Stimulated activated CD4-positive, alpha-beta T cell treated with anti-CD3 and anti-CD28 coated beads, Interleukin-15, amount 100 ng/mL, for 48 hours (primary cell): ENCODE measurements around the gene GRID2.

ENCODE experiments used
- DNase-seq, 2 donors: peaks; one replicate each; pipeline ENCODE4 v3.0.0-alpha.2; 2020; ENCODE audit warnings: low read depth in 2 of 2

The GRID2 gene

GRCh38 chr4:92679149-92679548 is 375.4 kb downstream of the GRID2 start:
- DNase-seq, result no peak

GRCh38 chr4:92714640-92715039 is 410.9 kb downstream of the GRID2 start:
- DNase-seq, result no peak

GRCh38 chr4:92733231-92733630 is 429.5 kb downstream of the GRID2 start:
- no peak for DNase-seq

GRCh38 chr4:92735025-92735665 is 431.4 kb downstream of the GRID2 start:
- no peak for DNase-seq

GRCh38 chr4:92760433-92760832 is 456.7 kb downstream of the GRID2 start:
- no peak for DNase-seq

GRCh38 chr4:92776080-92776479 is 472.3 kb downstream of the GRID2 start:
- DNase-seq, result no peak

GRCh38 chr4:92789741-92790140 is 486.0 kb downstream of the GRID2 start:
- no peak for DNase-seq

- no peak for DNase-seq
Measured at GRCh38 chr4:92791871-92792440, 488.2 kb downstream of the GRID2 start.

GRCh38 chr4:92809381-92809780 is 505.6 kb downstream of the GRID2 start:
- DNase-seq, result no peak

- DNase-seq, result no peak
Measured at GRCh38 chr4:92812652-92813051, 508.9 kb downstream of the GRID2 start.

- DNase-seq, result no peak
Measured at GRCh38 chr4:92814677-92815076, 510.9 kb downstream of the GRID2 start.

GRCh38 chr4:92825256-92825655 is 521.5 kb downstream of the GRID2 start:
- DNase-seq, result no peak

GRCh38 chr4:92825791-92826190 is 522.0 kb downstream of the GRID2 start:
- DNase-seq, result no peak

- DNase-seq, result no peak
Measured at GRCh38 chr4:92830771-92831170, 527.0 kb downstream of the GRID2 start.

- no peak for DNase-seq
Measured at GRCh38 chr4:92840880-92841279, 537.1 kb downstream of the GRID2 start.

- DNase-seq, result no peak
Measured at GRCh38 chr4:92843784-92844183, 540.0 kb downstream of the GRID2 start.

- DNase-seq, result no peak
Measured at GRCh38 chr4:92847026-92847425, 543.3 kb downstream of the GRID2 start.

- no peak for DNase-seq
Measured at GRCh38 chr4:92862509-92862908, 558.7 kb downstream of the GRID2 start.

- DNase-seq, result no peak
Measured at GRCh38 chr4:92864096-92864495, 560.3 kb downstream of the GRID2 start.

GRCh38 chr4:92872604-92873003 is 568.8 kb downstream of the GRID2 start:
- DNase-seq, result no peak

GRCh38 chr4:92885632-92886031 is 581.9 kb downstream of the GRID2 start:
- no peak for DNase-seq

GRCh38 chr4:92952426-92952825 is 648.7 kb downstream of the GRID2 start:
- no peak for DNase-seq

- no peak for DNase-seq
Measured at GRCh38 chr4:92952897-92953296, 649.1 kb downstream of the GRID2 start.

GRCh38 chr4:92953462-92953861 is 649.7 kb downstream of the GRID2 start:
- DNase-seq, result no peak
